Mammary epithelial cell (primary cell): Measurements from ENCODE around the gene MMEL1.

ENCODE experiments used
- CTCF ChIP-seq, 2 donors: IDR thresholded peaks in 1 of 2; conservative IDR thresholded peaks in 1 of 2; 2 replicates each; pipeline ENCODE4 v1.5.1; 2011 to 2012; ENCODE audit warnings: inconsistent platforms in 2 of 2, low read length in 2 of 2, mild to moderate bottlenecking in 2 of 2, control low read depth in 1 of 2, low read depth in 1 of 2; ENCODE audit not compliant: insufficient read depth in 1 of 2; ENCODE audit errors: extremely low read depth in 1 of 2
- EZH2 ChIP-seq: IDR thresholded peaks from 2 replicates; pipeline ENCODE4 v1.6.1; 2012; ENCODE audit warnings: low read length, inconsistent platforms, borderline replicate concordance

DNA sequence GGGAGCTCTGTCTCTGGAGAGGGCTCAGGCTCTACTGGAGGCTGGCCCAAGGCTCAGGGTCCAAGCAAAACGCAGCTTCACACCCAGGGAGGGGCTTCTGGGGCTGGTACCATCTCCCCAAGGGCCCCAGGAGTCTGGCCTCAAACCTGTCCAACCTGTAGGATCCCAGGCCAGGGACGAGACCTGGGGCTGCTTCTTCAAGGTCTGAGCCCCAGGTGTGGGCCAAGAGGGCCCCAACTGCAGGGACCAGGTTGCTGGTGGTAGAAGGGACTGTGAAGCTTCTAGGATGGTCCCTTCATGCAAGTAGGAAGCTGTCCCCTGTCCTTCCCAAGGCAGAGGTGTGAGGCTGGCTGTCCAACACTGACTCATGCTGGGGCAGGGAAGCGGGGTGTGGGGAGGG, 7.8 kb upstream of the MMEL1 start:
- TF ChIP-seq CTCF (conservative IDR thresholded peaks at IDR 0.05 in 1 of 2, IDR thresholded peaks at IDR 0.05 in 1 of 2; ENCODE audit: extremely low read depth in 1 of 2, insufficient read depth in 1 of 2, low read depth in 1 of 2, low read length in 2 of 2) (no peak), EZH2 (no peak)
